ENCODE results near the gene VSIG10. TPM values are rescaled to one million over a fixed set of nuclear protein-coding genes. Genes with fewer than 3 reads are reported as not detected.
A peak's percentile ranks its signal among the peaks of the same experiment; 100 is the strongest.

VSIG10 gene
- total and polyA plus RNA-seq, 8 donors, result 32.4 to 42.0 (median 36.5) TPM

GRCh38 chr12:118052324-118053070 is 51.3 kb downstream of the VSIG10 start:
- ATAC-seq (peak; percentile 98), DNase-seq (peak in 3 of 4 donors; percentile 60 to 76 (median 75))
- no peaks in the 10 kb centered on the region for H3K27me3 ChIP-seq
- H3K36me3 ChIP-seq, result peaks cover 0 to 50% of the 10 kb centered on the region in 2 donors
- intact Hi-C loops (cut with DNase I), result no loop called here
- no peak overlapping the region for H3K4me3 ChIP-seq
- TF ChIP-seq CTCF (IDR thresholded peaks at IDR 0.05), result no peak
- H3K4me1 ChIP-seq, result peaks cover 20 to 61% of the 10 kb centered on the region in 2 donors
- peak overlapping the region; percentile 38 to 62 for H3K27ac ChIP-seq
- no peaks in the 10 kb centered on the region for H3K9me3 ChIP-seq

GRCh38 chr12:118050972-118051910 is 52.6 kb downstream of the VSIG10 start:
- Histone ChIP-seq H3K27ac (peak overlapping the region in 1 of 2 donors; percentile 38), H3K9me3 (no peaks in the 10 kb centered on the region), H3K4me1 (peaks cover 20 to 49% of the 10 kb centered on the region in 2 donors), H3K4me3 (no peak overlapping the region), H3K36me3 (peaks cover 0 to 60% of the 10 kb centered on the region in 2 donors), H3K27me3 (no peaks in the 10 kb centered on the region)
- ATAC-seq, result no peak
- no peak for TF ChIP-seq CTCF (IDR thresholded peaks at IDR 0.05)
- DNase-seq, result no peak
- intact Hi-C loops (cut with DNase I), result no loop called here

- Histone ChIP-seq H3K9me3 (no peaks in the 10 kb centered on the region), H3K36me3 (peaks cover 0 to 96% of the 10 kb centered on the region in 2 donors), H3K4me1 (peaks cover 0 to 4% of the 10 kb centered on the region in 2 donors), H3K27me3 (no peaks in the 10 kb centered on the region), H3K27ac (no peak overlapping the region), H3K4me3 (no peak overlapping the region)
- intact Hi-C loops (cut with DNase I), result no loop called here
- ATAC-seq, result no peak
- TF ChIP-seq CTCF (IDR thresholded peaks at IDR 0.05), result no peak
- no peak for DNase-seq
Measured at GRCh38 chr12:118046430-118046829, 57.4 kb downstream of the VSIG10 start.

GRCh38 chr12:118044577-118044976 is 59.2 kb downstream of the VSIG10 start:
- TF ChIP-seq CTCF (IDR thresholded peaks at IDR 0.05), result no peak
- Histone ChIP-seq H3K27me3 (no peaks in the 10 kb centered on the region), H3K4me1 (no peaks in the 10 kb centered on the region), H3K9me3 (no peaks in the 10 kb centered on the region), H3K27ac (no peak overlapping the region), H3K4me3 (no peak overlapping the region), H3K36me3 (peaks cover 0 to 96% of the 10 kb centered on the region in 2 donors)
- DNase-seq (no peak), ATAC-seq (no peak)
- intact Hi-C loops (cut with DNase I), result no loop called here

GRCh38 chr12:118044075-118044474 is 59.7 kb downstream of the VSIG10 start:
- intact Hi-C loops (cut with DNase I), result no loop called here
- H3K4me1 ChIP-seq, result no peaks in the 10 kb centered on the region

More at GRCh38 chr12:118044075-118044474, 59.7 kb downstream of the VSIG10 start:
- Histone ChIP-seq H3K4me3 (no peak overlapping the region), H3K27ac (no peak overlapping the region), H3K36me3 (peaks cover 0 to 96% of the 10 kb centered on the region in 2 donors), H3K9me3 (no peaks in the 10 kb centered on the region), H3K27me3 (no peaks in the 10 kb centered on the region)
- ATAC-seq (no peak), DNase-seq (no peak)
- TF ChIP-seq CTCF (IDR thresholded peaks at IDR 0.05), result no peak

Data from left lung (tissue), 10 donors.